Nucleus accumbens (tissue), 56 donors: ENCODE measurements around the gene ZNF618.

ENCODE experiments used
- DNase-seq, 56 donors: peaks; one replicate each; lab custom pipeline; 2025; lab: John Stamatoyannopoulos, UW

Gene ZNF618

GRCh38 chr9:113910036-113910639, 34.0 kb downstream of the ZNF618 start:
- no peak for DNase-seq

GRCh38 chr9:113911850-113912557, 35.9 kb downstream of the ZNF618 start:
- DNase-seq = no peak

- DNase-seq = no peak
Observed at GRCh38 chr9:113912816-113913215, 36.7 kb downstream of the ZNF618 start.

- DNase-seq = no peak
Observed at GRCh38 chr9:113913426-113914195, 37.5 kb downstream of the ZNF618 start.

- DNase-seq = no peak
Observed at GRCh38 chr9:113914517-113914916, 38.4 kb downstream of the ZNF618 start.

GRCh38 chr9:113915817-113916434, 39.8 kb downstream of the ZNF618 start:
- no peak for DNase-seq

GRCh38 chr9:113916931-113917330, 40.8 kb downstream of the ZNF618 start:
- no peak for DNase-seq

- peak in 13 of 56 donors; percentile 3 to 48 (median 17) for DNase-seq
Observed at GRCh38 chr9:113918697-113919350, 42.7 kb downstream of the ZNF618 start.

- DNase-seq = peak in 5 of 56 donors; percentile 10 to 22 (median 15)
Observed at GRCh38 chr9:113919382-113919781, 43.3 kb downstream of the ZNF618 start.

GRCh38 chr9:113919871-113920270, 43.8 kb downstream of the ZNF618 start:
- DNase-seq = no peak

GRCh38 chr9:113920872-113921271, 44.8 kb downstream of the ZNF618 start:
- DNase-seq = no peak

- no peak for DNase-seq
Observed at GRCh38 chr9:113921396-113921925, 45.4 kb downstream of the ZNF618 start.

- no peak for DNase-seq
Observed at GRCh38 chr9:113922160-113922559, 46.1 kb downstream of the ZNF618 start.

- DNase-seq = no peak
Observed at GRCh38 chr9:113926211-113926610, 50.1 kb downstream of the ZNF618 start.

GRCh38 chr9:113927277-113927676, 51.2 kb downstream of the ZNF618 start:
- no peak for DNase-seq

GRCh38 chr9:113928269-113928668, 52.2 kb downstream of the ZNF618 start:
- DNase-seq = no peak

GRCh38 chr9:113929634-113930389, 53.7 kb downstream of the ZNF618 start:
- DNase-seq = no peak

GRCh38 chr9:113930390-113930783, 54.3 kb downstream of the ZNF618 start:
- DNase-seq = no peak

GRCh38 chr9:113931140-113931539, 55.0 kb downstream of the ZNF618 start:
- no peak for DNase-seq

GRCh38 chr9:113931777-113932176, 55.7 kb downstream of the ZNF618 start:
- no peak for DNase-seq
